ENCODE results near the gene LIMCH1.

LIMCH1 gene

DNA sequence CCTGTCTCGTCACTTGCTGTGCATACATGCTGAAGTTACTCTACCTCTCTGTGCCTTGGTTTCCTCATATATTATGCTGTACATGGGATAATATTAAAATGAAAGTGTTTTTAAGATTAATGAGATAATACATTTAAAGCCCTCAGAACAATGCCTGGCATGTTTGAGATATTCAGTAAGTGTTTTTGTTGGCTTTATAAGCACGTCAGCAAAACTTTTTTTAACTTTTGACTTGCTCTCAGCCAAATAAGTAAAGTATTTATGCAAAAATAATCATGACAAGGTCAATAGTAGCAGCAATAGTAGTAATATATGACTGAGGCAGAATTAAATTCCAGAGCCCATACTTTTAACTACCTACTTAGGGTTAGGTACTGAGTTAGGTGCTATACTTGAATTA, 29.2 kb downstream of the LIMCH1 start:
- H3K4me1 ChIP-seq: peaks cover 0 to 75% (median 34%) of the 10 kb centered on the region in 4 donors
- TF ChIP-seq, protein P1, sequence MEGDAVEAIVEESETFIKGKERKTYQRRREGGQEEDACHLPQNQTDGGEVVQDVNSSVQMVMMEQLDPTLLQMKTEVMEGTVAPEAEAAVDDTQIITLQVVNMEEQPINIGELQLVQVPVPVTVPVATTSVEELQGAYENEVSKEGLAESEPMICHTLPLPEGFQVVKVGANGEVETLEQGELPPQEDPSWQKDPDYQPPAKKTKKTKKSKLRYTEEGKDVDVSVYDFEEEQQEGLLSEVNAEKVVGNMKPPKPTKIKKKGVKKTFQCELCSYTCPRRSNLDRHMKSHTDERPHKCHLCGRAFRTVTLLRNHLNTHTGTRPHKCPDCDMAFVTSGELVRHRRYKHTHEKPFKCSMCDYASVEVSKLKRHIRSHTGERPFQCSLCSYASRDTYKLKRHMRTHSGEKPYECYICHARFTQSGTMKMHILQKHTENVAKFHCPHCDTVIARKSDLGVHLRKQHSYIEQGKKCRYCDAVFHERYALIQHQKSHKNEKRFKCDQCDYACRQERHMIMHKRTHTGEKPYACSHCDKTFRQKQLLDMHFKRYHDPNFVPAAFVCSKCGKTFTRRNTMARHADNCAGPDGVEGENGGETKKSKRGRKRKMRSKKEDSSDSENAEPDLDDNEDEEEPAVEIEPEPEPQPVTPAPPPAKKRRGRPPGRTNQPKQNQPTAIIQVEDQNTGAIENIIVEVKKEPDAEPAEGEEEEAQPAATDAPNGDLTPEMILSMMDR (IDR thresholded peaks at IDR 0.05): no peak
- no peak for DNase-seq
- no peak overlapping the region for H3K4me3 ChIP-seq
- H3K9me3 ChIP-seq: no peaks in the 10 kb centered on the region
- intact Hi-C loops (cut with DNase I; ENCODE audit: low total_unique reads): no loop called here
- H3K36me3 ChIP-seq: no peaks in the 10 kb centered on the region
- H3K27me3 ChIP-seq: no peaks in the 10 kb centered on the region
- peak overlapping the region; percentile 37 to 62 for H3K27ac ChIP-seq

DNA sequence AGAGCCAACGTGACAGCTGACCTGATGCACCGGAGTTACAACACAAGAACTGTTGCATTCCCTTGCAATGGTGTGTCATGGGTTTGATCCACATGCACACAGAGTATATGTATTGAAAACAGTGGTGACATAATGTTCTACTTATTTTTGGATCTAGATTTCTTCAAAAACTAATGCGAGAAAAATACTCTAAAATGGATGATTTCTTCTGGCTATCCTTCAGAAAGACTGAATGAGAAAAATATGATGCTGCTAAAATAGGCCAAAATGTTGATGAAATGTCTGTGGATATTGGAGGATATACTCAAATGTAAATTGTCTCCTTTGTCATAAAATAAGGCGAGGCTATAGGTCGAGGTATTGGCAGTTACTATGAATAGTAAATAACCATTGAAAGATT, 30.4 kb downstream of the LIMCH1 start:
- H3K36me3 ChIP-seq: no peaks in the 10 kb centered on the region
- DNase-seq: no peak
- no peaks in the 10 kb centered on the region for H3K9me3 ChIP-seq
- TF ChIP-seq, protein P1 (IDR thresholded peaks at IDR 0.05): no peak
- H3K4me1 ChIP-seq: peaks cover 0 to 87% (median 38%) of the 10 kb centered on the region in 4 donors
- H3K27me3 ChIP-seq: no peaks in the 10 kb centered on the region
- intact Hi-C loops (cut with DNase I; ENCODE audit: low total_unique reads): no loop called here
- H3K4me3 ChIP-seq: no peak overlapping the region
- peak overlapping the region; percentile 62 to 72 for H3K27ac ChIP-seq

DNA sequence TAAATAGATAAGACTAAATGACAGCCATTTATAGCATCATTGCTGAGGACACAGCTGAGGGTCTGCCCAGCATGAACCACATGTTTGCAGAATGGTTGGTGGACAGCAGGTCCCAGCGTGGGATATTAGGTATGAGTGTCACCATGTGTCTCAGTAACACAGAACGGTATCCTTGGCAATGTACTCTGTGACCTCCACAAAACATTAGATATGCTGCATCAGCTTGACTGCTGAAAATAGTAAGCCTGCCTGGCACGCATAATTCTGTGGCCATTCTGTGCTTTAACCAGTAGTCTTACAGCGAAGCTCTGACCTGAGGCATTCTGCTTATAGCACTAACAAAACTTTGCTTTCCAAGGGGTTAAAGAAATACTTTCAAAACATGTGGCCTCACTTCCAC, 32.0 kb downstream of the LIMCH1 start:
- intact Hi-C loops (cut with DNase I; ENCODE audit: low total_unique reads): loop anchor here (5.0 kb wide), 1 partner anchor 52 kb away; no protein-coding TSS in a partner anchor
- Histone ChIP-seq H3K36me3 (no peaks in the 10 kb centered on the region), H3K4me1 (peaks cover 0 to 93% (median 48%) of the 10 kb centered on the region in 4 donors), H3K4me3 (no peak overlapping the region), H3K27ac (peak overlapping the region; percentile 62 to 72), H3K27me3 (no peaks in the 10 kb centered on the region), H3K9me3 (no peaks in the 10 kb centered on the region)
- TF ChIP-seq, protein P1 (IDR thresholded peaks at IDR 0.05): peak; percentile 26 to 27
- peak; percentile 36 to 66 for DNase-seq

DNA sequence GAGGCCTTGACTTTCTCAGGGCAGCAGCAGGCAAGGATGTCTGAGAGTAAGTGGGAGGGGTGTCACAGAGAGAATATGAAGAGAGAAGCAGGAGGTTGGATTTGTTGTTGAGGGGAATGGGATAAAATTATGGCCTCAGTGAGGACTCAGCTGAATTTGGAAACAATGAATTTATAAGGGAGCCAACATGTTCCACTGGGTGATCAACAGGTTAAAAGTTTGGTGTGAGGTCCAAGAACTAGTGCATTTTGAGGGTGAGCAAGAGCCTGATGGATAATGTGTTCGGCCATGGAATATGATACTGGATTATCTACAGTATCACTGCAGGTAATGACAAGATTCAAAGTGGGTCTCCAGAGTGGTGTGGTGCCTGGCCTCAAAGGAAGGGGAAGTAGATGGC, 33.5 kb downstream of the LIMCH1 start:
- Histone ChIP-seq H3K4me1 (peaks cover 0 to 98% (median 51%) of the 10 kb centered on the region in 4 donors), H3K27me3 (no peaks in the 10 kb centered on the region), H3K4me3 (no peak overlapping the region), H3K36me3 (no peaks in the 10 kb centered on the region), H3K27ac (peak overlapping the region; percentile 62 to 72), H3K9me3 (no peaks in the 10 kb centered on the region)
- DNase-seq: no peak
- TF ChIP-seq, protein P1 (IDR thresholded peaks at IDR 0.05): no peak
- intact Hi-C loops (cut with DNase I; ENCODE audit: low total_unique reads): loop anchor here (5.0 kb wide), 1 partner anchor 51 kb away; no protein-coding TSS in a partner anchor

DNA sequence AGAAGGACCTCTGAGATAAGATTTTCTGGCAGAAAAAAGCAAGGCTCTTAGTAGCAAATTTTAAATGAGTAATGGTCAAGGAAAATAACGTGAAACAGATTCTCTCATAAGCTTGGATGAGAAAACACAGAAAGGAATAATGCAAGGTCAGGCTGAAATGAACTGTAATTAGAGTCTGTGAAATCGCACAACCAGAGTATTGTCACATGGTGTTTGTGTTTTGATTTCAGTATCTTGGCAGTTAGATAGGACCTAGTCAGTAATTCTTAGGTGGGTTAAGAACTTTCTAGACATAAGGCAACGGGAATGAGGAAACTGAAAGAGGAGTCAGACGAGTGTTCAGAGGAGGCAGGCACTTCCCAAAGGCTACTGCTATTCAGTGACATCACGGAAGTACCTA, 34.6 kb downstream of the LIMCH1 start:
- intact Hi-C loops (cut with DNase I; ENCODE audit: low total_unique reads): loop anchor here (5.0 kb wide), 1 partner anchor 50 kb away; no protein-coding TSS in a partner anchor
- peak overlapping the region; percentile 62 to 72 for H3K27ac ChIP-seq
- peak overlapping the region; percentile 14 to 24 for H3K4me3 ChIP-seq
- H3K9me3 ChIP-seq: no peaks in the 10 kb centered on the region
- no peaks in the 10 kb centered on the region for H3K27me3 ChIP-seq
- peaks cover 0 to 98% (median 45%) of the 10 kb centered on the region in 4 donors for H3K4me1 ChIP-seq
- DNase-seq: no peak
- H3K36me3 ChIP-seq: no peaks in the 10 kb centered on the region
- TF ChIP-seq, protein P1 (IDR thresholded peaks at IDR 0.05): no peak

Measured in tibial artery (tissue), 4 donors.